Body of pancreas (tissue), 4 donors: ENCODE results near the gene NFIA.

Experiments
- POLR2A ChIP-seq, 3 donors: fragments of 450-650 bp; IDR thresholded peaks; one replicate each; pipeline ENCODE4 v1.6.1; 2016; ENCODE audit warnings: antibody characterized with exemption in 3 of 3, mild to moderate bottlenecking in 2 of 3
- TF ChIP-seq, protein P1 (sequence below), 7 experiments: fragments of 450-650 bp in 4 of 7; fragments of 200-600 bp in 3 of 7; sonication (generic) in 3 of 7; IDR thresholded peaks; one replicate each; pipeline ENCODE4 v1.5.1; 2016 to 2019; ENCODE audit warnings: antibody characterized with exemption in 7 of 7

DNA sequence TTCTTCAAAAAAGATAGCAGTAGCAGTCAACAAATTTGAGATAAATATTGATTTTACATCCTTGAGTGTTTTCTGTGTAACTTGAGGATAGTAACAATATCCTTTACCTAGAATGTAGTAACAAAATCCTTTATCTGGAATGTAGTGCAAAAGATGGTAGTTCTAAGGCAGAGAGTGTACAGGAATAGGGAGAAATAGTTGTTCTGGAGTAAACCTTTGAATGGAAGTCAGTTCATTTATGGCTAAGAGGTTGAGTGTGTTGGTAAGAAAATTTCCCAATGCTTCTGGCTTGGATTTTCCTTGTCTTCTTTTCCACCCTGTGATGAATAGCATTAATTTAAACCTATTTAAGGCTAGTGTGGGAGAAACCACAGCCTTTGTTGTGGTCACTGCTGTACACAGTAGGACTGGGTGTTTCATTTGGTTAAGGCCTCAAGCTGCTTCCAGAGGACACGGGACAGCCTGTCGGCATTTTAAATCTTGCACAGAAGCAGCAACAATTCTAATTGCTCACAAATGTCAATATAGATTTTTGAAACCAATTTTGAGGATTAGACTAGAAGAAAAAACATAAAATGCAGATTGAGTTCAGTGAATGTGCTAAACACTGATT is 11.3 kb downstream of the NFIA start:
- TF ChIP-seq POLR2A (IDR thresholded peaks at IDR 0.05) = no peak
- TF ChIP-seq, protein P1, sequence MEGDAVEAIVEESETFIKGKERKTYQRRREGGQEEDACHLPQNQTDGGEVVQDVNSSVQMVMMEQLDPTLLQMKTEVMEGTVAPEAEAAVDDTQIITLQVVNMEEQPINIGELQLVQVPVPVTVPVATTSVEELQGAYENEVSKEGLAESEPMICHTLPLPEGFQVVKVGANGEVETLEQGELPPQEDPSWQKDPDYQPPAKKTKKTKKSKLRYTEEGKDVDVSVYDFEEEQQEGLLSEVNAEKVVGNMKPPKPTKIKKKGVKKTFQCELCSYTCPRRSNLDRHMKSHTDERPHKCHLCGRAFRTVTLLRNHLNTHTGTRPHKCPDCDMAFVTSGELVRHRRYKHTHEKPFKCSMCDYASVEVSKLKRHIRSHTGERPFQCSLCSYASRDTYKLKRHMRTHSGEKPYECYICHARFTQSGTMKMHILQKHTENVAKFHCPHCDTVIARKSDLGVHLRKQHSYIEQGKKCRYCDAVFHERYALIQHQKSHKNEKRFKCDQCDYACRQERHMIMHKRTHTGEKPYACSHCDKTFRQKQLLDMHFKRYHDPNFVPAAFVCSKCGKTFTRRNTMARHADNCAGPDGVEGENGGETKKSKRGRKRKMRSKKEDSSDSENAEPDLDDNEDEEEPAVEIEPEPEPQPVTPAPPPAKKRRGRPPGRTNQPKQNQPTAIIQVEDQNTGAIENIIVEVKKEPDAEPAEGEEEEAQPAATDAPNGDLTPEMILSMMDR (IDR thresholded peaks at IDR 0.05) = no peak
